ENCODE data around the gene SLC9A5. TPM values are rescaled to one million over a fixed set of nuclear protein-coding genes. Genes with fewer than 3 reads are reported as not detected.

SLC9A5 gene
- total and polyA plus RNA-seq, 9 of the 15 experiments (the other 6 are each of a cell fraction or from before 2014, with no cell fraction given): 0.06 to 3.1 (median 1.2) TPM

- POLR2A ChIA-PET: interaction anchor here (1.0 to 2.2 kb wide), 2 partner anchors 19 to 21 kb away, joined by 3 to 6 read pairs; partner anchors contain the start of gene MATCAP1
- ATAC-seq (no peak), DNase-seq (ENCODE audit: extremely low read depth in 1 of 4, low spot score in 3 of 4) (no peak), FAIRE-seq (no peak)
- H3K79me2 ChIP-seq (ENCODE audit: control insufficient read depth, insufficient read depth, low read length): no peaks in the 10 kb centered on the region
- WGBS (ENCODE audit: insufficient coverage, low coverage, missing lambda C conversion rate): 92% methylated on average over 12 of the region's 12 CpGs
- TF ChIP-seq CEBPB (tag; IDR thresholded peaks at IDR 0.05): no peak
- 0 out of 2 replicates have a peak, but pooled peaks have one; percentile 3 for TF ChIP-seq RBFOX2 (IDR thresholded peaks at IDR 0.05; ENCODE audit: low read depth, low read length)
- H3K4me2 ChIP-seq (ENCODE audit: insufficient read depth, low read length): no peak overlapping the region
- H3K9me1 ChIP-seq (ENCODE audit: control insufficient read depth, insufficient read depth, low read length): peaks cover 2% of the 10 kb centered on the region
- H2AFZ ChIP-seq (ENCODE audit: low read depth, low read length): no peak overlapping the region
- no peaks in the 10 kb centered on the region; the same call in 1 of the 2 replicates for H4K20me1 ChIP-seq (replicated peaks; ENCODE audit: control insufficient read depth, insufficient read depth, low read length)
- H3K9me3 ChIP-seq (replicated peaks; ENCODE audit: control insufficient read depth, insufficient read depth, low read depth, low read length): no peaks in the 10 kb centered on the region
- H3K36me3 ChIP-seq (ENCODE audit: control insufficient read depth, insufficient read depth, low read length): peaks cover 68% of the 10 kb centered on the region; the same call in 2 of the 3 replicates
- no peaks in the 10 kb centered on the region for H3K27me3 ChIP-seq (ENCODE audit: control insufficient read depth in 2 of 2, insufficient read depth in 2 of 2, low read length in 2 of 2)
- no peak overlapping the region; a peak in 1 of 4 replicates for H3K9ac ChIP-seq (ENCODE audit: insufficient read depth in 1 of 2, low read depth in 2 of 2, low read length in 2 of 2)
- CTCF ChIA-PET (ENCODE audit: low intra/inter-chr PET ratio): no interaction called here
- in situ Hi-C loops (cut with MboI): no loop called here
- peaks cover 7 to 51% of the 10 kb centered on the region in 2 experiments; a peak in 4 of 5 replicates for H3K4me1 ChIP-seq (replicated peaks in 1 of 2; ENCODE audit: control insufficient read depth in 2 of 2, insufficient read depth in 2 of 2, low read length in 2 of 2)
- intact Hi-C loops (cut with micrococcal nuclease): no loop called here
- no TSS peak for BruUV-seq (replicated peaks)
- H3K4me3 ChIP-seq: no peak overlapping the region
- H3K27ac ChIP-seq (ENCODE audit: extremely low read depth, low read depth, low read length): no peak overlapping the region
These were observed 46.4 kb upstream of the SLC9A5 start for GRCh38 chr16:67202426-67202825.

DNA sequence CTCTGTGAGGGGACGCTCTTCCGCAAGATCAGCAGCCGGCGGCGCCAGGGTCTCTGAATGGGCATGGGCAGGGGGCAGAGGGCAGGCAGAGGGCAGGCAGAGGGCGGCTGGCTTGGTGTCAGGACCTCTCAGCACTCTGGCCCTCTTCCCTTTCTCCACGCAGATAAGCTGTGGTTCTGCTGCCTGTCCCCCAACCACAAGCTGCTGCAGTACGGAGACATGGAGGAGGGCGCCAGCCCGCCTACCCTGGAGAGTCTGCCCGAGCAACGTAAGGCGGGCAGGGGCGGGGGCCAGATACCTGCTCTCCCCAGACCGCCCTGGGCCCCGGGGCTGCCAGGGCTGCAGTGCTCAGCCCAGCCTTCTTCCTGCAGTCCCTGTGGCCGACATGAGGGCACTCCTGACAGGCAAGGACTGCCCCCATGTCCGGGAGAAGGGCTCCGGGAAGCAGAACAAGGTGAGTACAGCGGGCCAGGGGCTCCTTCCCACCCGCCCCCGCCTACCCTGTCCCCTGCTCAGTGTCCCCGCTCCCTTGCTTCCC, 45.8 kb upstream of the SLC9A5 start:
- no peak for TF ChIP-seq ZBTB11 (CRISPR knock-in tag; IDR thresholded peaks at IDR 0.05)
- TF ChIP-seq RBFOX2 (IDR thresholded peaks at IDR 0.05; ENCODE audit: low read depth, low read length): 0 out of 2 replicates have a peak, but pooled peaks have one; percentile 11
- FAIRE-seq (no peak), DNase-seq (ENCODE audit: extremely low read depth in 1 of 4, low spot score in 3 of 4) (peak in 1 of 4 experiments; percentile 23), ATAC-seq (no peak)
- WGBS (ENCODE audit: insufficient coverage, low coverage, missing lambda C conversion rate): 95% methylated on average over 17 of the region's 23 CpGs
- Histone ChIP-seq H3K36me3 (ENCODE audit: control insufficient read depth, insufficient read depth, low read length) (peaks cover 62% of the 10 kb centered on the region; the same call in 2 of the 3 replicates), H3K9me1 (ENCODE audit: control insufficient read depth, insufficient read depth, low read length) (peaks cover 3% of the 10 kb centered on the region), H2AFZ (ENCODE audit: low read depth, low read length) (no peak overlapping the region), H3K9ac (ENCODE audit: insufficient read depth in 1 of 2, low read depth in 2 of 2, low read length in 2 of 2) (no peak overlapping the region), H3K4me2 (ENCODE audit: insufficient read depth, low read length) (no peak overlapping the region), H3K4me1 (replicated peaks in 1 of 2; ENCODE audit: control insufficient read depth in 2 of 2, insufficient read depth in 2 of 2, low read length in 2 of 2) (peaks cover 10 to 55% of the 10 kb centered on the region in 2 experiments; a peak in 4 of 5 replicates), H3K79me2 (ENCODE audit: control insufficient read depth, insufficient read depth, low read length) (no peaks in the 10 kb centered on the region), H4K20me1 (replicated peaks; ENCODE audit: control insufficient read depth, insufficient read depth, low read length) (no peaks in the 10 kb centered on the region; the same call in 1 of the 2 replicates), H3K27ac (ENCODE audit: extremely low read depth, low read depth, low read length) (no peak overlapping the region), H3K9me3 (replicated peaks; ENCODE audit: control insufficient read depth, insufficient read depth, low read depth, low read length) (no peaks in the 10 kb centered on the region), H3K4me3 (no peak overlapping the region), H3K27me3 (ENCODE audit: control insufficient read depth in 2 of 2, insufficient read depth in 2 of 2, low read length in 2 of 2) (no peaks in the 10 kb centered on the region)
- CTCF ChIA-PET (ENCODE audit: low intra/inter-chr PET ratio): no interaction called here
- in situ Hi-C loops (cut with MboI): no loop called here
- POLR2A ChIA-PET: interaction anchor here (0.6 to 2.2 kb wide), 3 partner anchors 20 to 260 kb away, joined by 3 to 6 read pairs (median 3); partner anchors contain the start of gene MATCAP1
- no TSS peak for BruUV-seq (replicated peaks)
- intact Hi-C loops (cut with micrococcal nuclease): no loop called here

Measured in K562 (cell line).